NCI-H2171 treated with DMSO at 0.1 percent for 48 hours (cell line): Measurements from ENCODE around the gene FGL2.
"Not testable (repeated sequence)": the region's sequence is repeated elsewhere in the genome, so short reads cannot be mapped to it uniquely, and the experiment has no call there.

Source experiments
- DNase-seq: peaks from one replicate; lab custom pipeline; 2025; lab: John Stamatoyannopoulos, UW

FGL2 gene, protein sequence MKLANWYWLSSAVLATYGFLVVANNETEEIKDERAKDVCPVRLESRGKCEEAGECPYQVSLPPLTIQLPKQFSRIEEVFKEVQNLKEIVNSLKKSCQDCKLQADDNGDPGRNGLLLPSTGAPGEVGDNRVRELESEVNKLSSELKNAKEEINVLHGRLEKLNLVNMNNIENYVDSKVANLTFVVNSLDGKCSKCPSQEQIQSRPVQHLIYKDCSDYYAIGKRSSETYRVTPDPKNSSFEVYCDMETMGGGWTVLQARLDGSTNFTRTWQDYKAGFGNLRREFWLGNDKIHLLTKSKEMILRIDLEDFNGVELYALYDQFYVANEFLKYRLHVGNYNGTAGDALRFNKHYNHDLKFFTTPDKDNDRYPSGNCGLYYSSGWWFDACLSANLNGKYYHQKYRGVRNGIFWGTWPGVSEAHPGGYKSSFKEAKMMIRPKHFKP

DNA sequence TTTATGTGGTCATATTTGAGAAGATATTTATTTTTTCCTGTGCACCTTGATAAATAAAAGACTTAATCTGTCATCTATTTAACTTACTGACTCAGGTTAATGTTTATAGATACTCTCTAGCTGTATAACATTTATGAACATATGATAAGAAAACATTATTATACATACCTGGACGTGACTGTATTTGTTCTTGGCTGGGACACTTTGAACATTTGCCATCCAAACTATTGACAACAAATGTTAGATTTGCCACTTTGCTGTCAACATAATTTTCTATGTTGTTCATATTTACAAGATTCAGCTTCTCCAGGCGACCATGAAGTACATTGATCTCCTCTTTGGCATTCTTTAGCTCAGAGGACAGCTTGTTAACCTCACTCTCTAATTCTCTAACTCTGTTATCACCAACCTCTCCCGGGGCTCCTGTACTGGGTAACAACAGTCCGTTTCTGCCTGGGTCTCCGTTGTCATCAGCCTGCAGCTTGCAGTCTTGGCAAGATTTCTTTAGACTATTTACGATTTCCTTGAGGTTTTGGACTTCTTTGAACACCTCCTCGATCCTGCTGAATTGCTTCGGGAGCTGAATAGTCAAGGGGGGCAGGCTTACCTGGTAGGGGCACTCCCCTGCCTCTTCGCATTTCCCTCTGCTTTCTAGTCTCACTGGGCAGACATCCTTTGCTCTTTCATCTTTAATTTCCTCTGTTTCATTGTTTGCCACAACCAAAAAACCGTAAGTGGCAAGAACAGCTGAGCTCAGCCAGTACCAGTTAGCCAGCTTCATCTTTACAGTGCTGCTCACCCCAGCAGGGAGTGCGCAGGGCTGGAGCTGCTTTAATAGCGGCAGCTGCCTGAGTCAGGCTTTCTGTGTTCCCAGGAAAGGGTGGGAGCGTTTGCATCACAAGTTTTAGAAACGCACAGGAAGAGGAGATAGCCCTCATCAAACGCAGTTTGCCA is at the start of gene FGL2:
FGL2 (minus strand) TSS at position 807 of the 954 bp plus-strand sequence; CDS start at position 781, 26 bp downstream.
- peak; percentile 43 for DNase-seq

DNA sequence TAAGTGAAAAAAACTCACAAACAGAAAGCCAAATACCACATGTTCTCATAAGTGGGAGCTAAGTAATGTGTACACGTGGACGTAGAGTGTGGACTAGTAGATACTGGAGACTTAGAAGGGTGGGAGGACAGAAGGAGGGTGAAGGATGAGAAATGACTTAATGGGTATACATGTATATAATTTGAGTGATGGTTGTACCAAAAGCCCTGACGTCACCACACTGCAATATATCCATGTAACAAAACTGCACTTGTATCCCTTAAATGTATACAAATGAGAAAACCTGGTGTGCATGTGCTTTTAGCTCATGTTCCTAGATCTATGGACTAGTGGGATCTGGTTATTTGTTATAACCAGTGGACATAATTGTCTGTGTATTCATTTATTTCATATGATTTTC is 48.5 kb upstream of the FGL2 start:
- no peak for DNase-seq

DNA sequence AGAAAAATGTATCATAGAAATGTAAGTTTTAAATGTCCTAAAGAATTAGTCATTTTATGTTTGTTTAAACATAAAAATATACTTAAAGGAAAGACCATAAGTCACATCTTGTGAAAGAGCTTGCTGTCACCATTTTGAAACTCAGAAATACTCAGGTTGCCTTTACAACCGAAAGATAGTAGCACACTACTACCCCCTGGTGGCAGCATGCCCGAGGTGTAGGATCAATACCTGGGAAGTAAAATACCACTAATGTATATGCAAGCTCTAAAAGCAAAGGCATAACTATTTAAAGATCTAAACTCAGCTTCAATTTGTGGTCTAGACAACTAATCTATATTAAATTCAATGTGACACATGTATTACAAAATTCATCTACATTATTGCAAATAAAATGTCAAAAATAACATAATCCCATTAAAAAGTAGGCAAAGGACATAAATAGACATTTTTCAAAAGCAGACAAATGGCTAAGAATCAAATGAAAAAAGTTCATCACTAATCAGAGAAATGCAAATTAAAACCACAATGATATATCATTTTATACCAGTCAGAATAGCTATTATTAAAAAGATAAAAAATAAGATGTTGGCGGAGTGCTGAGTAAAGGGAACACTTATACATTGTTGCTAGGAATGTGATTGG is 47.7 kb upstream of the FGL2 start:
- peak; percentile 68 for DNase-seq

DNA sequence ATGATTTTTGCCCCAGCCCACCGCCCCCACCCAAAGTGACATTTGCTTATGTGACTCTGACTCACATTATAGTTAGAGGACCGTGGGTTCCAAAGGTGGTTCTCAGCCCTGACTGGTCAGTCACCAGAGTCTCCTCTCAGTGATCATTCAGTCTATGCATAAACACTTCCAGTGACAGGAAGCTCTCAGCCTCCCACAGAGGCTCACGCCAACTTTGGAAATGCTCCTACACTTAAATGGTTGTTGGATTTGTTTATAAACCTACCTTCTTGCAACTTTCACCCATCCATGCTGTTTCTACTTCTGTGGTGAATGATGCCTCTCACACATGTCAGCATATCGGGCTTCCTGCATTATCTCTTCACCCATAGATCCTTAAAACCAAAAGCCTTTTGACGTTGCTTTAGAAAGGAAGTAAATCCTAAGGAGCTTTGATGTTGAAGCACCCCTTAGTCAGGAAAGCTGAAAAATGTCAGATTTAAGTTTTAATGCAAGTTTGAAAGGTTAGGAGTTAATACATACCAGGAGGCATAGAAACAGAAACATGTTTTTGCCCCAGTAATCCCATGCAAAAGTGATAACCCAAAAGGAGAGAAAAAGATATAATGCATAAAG is 46.5 kb upstream of the FGL2 start:
- no peak for DNase-seq

DNA sequence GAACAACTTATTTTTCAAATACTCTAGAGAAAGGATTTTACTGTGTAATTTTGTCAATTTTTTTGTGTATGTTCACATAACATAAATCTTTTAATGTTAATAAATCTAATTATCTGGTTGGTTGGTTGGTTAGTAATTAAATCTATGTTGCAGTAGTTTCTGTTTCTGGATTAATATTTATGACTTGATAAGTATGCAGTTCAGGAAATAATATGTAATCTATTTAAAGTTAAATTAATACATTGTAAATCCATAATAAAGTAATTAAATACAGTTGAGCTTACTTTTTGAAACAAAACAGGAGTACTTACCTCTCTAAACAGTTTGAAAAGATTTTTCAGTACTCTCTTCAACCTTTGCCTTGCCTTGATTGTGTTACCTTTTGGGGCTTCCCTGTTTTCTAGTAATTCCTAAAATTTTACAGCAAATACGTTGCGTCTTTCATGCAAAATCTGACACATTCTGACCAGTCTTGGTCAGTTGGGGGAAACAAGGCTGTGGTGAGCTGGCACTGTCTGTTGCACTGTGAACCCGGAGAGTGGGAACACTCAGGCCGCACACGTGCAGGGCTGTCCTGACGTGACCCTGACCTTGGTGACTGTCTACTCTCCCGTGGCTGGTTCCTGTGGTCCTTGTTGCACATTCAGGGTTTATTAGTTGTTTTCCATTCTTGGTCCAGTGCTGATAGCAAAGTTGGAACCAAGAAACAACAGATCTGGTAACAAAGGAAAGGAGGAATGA is 45.6 kb upstream of the FGL2 start:
- no peak for DNase-seq

DNA sequence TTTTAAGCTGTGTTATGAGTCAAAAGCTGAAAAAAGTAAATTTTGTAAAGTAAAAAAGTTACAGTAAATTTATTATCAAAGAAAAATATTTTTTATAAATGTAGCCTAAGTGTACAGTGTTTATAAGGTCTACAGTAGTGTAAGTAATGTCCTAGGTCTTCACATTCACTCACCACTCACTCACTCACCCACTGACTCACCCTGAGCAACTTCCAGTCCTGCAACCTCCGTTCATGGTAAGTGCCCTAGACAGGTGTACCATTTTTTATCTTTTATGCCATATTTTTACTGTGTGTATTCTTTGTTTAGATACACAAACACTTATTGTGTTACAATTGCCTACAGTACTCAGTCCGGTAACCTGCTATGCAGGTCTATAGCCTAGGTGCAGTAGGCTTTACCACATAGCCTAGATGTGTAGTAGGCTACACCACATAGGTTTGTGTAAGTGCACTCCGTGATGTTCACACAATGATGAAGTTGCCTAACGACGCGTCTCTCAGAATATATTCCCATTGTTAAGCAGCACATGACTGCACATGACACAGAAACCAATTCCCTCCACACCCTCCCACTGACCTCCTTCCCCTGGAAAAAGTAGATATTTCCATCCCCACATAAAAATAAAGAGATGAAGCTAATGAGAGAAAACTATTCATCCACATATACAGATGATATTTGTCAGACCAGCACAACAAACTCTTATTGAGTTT is 44.8 kb upstream of the FGL2 start:
- DNase-seq: no peak

DNA sequence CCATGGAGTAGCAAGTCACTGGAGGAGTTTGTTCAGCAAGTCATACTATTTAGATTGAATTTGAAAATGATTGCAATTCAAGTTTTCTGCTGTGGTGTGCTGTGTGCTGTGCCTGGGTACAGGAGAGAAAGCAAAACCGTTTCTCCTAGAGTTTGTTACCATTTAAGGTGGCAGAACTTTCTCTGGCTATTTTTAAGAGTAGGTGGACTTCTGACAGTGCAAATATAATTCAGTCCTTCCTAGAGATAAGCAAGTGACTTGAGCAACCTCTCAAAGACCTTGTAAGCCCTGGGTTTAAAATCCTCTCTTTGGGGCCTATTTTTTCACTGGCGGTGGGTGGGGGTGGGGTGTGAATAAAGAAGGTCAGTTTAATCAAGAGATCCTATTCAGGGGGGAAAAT is 42.9 kb upstream of the FGL2 start:
- DNase-seq: no peak

DNA sequence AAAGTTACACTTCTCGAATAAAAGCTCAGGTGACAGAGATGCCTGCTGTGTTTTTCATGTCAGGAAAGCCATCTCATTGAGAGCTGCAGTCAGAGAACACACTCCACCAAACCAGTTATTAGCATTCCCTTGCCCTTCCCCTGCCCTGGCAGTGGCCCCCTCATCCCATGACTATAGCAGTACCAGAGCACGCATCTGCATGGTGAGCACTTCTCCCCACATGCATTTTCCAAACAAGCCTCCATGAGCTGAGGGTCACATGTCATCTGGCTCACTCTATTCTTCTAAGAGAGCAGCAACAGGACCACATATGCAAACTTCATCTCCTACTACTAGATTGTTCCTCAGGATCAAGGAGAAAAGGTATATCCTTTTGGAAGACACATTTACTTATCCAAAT is 42.4 kb upstream of the FGL2 start:
- no peak for DNase-seq

DNA sequence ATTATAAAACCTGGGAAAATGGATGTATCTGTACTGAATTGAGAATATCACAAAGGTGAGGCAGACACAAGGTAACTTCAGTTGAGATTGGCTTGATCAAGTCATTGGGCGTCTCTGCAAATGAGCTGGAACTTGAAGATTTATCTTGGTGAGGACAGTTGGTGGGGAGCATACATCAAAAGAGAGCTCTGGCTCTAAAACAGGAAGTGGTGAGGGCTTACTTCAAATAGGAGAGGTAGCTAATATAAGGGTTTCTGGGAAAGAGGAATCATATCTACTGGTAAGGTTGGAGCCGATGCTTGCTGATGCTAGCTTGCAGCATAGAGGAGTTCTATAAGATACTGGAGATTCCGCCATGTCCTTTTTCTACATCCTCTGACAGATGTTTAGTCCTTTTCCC is 39.9 kb upstream of the FGL2 start:
- DNase-seq: no peak

DNA sequence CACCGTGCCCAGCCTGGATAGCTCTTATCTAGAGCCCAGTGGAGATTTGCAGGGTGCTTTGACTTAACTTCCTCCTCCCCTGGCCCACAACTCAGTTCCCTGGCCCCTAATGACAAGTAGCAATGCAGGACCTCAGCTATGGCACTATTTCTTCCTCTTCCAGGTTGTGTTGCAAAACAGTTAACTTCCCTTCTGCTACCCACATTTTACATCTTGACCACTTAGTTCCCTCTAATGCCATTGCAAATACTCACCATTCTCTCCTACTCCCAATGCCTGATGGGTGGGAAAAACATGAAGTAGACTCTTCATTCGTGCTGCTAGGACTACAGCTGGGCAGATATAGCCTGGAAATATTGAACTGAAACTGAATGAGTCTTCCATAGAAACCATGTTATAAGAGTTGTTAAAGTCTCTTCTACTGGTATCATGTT is 39.1 kb upstream of the FGL2 start:
- DNase-seq: no peak

DNA sequence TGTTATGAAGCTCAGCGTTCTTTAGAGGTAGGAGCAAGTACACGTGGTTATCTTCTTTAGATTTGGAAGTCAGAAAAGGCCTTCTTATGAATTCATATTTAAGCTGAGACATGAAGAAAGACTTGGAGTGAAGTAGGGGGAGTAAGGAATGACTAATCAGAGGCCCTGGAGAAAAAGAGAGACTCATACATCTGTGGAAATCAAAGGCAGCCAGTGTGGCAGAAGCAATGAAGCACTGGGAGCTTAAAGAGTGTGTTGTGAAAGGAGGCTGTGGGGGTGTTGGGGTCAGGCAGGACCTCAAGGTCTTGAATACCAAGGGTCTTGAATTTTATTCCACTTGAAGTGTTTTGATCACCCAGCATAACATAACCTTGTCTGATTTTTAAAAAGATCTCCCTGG is 35.7 kb upstream of the FGL2 start:
- no peak for DNase-seq

DNA sequence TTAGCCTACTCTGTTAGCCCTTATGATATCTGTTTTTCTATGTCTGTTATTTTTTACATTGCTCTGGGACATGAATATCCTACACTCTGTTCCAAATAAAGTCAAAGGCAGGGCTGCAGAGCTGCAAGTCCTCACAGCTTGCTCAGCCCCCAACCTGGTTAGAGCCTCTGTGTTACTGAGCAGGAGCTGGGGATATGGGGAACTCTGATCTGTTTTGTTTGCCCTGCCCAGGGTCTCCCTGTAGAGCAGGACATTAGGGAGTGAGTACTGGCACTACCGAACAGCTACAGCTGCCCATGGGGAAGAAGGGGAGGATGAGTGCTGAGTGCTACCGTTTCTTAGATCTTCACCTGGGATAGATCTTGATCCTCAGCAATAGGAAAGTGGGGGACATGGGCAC is 32.8 kb upstream of the FGL2 start:
- DNase-seq: no peak

DNA sequence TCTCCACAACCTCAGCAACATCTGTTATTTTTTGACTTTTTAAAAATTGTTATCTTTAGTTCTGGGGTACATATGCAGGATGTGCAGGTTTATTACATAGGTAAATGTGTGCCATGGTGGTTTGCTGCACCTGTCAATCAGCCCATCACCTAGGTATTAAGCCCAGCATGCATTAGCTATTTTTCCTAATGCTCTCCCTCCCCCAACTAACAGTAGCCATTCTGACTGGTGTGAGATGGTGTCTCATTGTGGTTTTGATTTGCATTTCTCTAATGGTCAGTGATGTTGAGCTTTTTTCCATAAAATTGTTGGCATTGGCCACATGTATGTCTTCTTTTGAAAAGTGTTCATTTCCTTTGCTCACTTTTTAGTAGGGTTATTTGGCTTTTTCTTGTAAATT is 29.2 kb upstream of the FGL2 start:
- not testable (repeated sequence) for DNase-seq

DNA sequence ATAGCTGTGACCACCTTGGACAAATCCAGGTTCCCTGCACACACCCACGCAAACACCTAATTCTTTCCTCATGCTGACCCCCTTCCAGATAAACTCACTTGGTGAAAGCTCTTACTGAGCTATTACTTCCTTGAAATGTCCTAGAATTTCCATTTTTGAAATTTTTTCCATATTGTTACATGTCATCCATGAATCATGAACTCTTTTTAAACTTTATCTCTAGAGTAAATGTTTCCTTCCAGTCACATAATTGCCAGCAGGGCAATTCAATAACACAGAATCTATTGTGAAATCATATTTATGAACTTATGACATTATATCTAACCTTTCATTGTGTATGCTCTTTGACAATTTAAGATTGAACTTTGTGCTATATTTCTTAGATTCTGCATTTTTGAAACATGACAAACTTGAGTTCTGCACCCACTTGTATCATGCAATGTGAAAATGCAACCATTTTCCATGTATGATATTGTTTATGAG is 26.8 kb upstream of the FGL2 start:
- no peak for DNase-seq

DNA sequence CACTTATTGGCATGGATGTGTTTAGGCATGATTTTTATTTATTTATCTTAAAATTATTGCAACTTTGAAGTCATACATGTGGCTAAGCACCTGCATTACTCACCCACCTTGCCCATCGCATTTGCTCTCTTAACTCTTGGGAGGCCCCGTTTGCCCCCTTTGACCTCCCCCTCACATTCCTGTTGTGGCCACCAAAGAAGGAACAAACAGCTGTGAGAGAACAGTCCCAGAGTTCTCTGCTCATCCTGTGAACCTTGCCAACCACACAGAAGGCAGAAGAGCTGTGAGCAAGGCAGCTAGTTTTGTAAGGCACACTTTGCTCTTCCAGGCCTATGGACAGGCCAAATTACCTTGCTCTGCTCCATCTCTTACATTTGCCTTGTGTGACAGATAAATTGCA is 23.6 kb upstream of the FGL2 start:
- no peak for DNase-seq

DNA sequence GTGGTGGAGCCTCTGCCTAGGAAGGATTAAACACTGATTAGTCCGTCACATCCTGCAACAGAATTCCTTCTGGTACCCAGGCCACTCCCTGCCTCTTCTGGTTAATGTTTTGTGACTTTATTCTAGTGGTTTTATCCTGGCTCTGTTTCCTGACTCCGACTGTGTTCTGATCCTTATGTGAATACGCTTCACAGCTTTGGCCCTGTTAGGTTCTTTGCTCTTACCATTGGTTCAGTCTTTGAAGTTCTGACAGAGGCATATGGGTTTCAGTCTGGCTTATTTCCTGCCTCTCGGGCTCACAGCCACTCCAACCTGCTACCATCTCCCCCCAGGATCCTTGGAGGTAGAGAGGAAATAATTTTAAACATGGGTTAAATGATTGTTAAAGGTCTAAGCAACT is 23.2 kb upstream of the FGL2 start:
- no peak for DNase-seq

DNA sequence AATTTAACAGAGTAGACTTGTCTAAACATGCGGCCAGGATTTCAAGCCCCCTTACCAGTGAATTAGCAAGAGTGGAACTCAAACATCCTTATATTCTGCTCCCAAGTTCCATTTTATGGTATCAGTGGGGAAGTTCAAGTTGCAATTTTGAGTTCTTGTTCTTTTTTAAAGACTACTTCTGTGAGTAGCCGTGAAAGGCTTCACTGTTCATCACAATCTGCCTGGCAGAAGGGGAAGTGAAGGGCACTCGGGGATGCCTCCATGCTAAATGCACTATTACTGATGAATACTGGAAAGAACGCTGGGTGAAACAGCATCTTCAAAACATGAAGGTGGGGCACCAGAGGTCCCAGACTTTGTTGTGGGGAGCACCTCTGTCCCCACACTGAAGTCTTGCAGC is 22.4 kb upstream of the FGL2 start:
- DNase-seq: no peak

DNA sequence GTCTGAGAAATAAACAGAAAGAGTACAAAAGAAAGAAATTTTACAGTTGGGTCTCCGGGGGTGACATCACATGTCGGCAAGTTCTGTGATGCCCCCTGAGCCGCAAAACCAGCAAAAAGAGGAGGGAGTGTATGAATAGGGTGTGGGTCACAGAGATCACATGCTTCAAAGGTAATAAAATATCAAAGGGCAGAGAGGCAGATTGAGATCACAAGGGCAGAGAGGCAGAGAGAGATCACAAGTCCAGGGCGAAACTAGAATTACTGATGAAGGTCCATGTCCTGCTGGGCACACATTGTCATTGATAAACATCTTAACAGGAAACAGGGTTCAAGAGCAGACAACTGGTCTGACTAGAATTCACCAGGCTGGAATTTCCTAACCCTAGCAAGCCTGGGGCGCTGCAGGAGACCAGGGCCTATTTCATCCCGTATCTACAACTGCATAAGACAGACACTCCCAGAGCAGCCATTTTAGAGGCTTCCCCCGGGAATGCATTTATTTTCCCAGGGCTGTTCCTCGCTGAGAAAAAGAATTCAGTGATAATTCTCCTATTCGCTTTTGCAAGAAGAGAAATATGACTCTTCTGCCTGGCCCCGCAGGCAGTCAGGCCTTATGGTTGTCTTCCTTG is 20.2 kb upstream of the FGL2 start:
- not testable (repeated sequence) for DNase-seq

DNA sequence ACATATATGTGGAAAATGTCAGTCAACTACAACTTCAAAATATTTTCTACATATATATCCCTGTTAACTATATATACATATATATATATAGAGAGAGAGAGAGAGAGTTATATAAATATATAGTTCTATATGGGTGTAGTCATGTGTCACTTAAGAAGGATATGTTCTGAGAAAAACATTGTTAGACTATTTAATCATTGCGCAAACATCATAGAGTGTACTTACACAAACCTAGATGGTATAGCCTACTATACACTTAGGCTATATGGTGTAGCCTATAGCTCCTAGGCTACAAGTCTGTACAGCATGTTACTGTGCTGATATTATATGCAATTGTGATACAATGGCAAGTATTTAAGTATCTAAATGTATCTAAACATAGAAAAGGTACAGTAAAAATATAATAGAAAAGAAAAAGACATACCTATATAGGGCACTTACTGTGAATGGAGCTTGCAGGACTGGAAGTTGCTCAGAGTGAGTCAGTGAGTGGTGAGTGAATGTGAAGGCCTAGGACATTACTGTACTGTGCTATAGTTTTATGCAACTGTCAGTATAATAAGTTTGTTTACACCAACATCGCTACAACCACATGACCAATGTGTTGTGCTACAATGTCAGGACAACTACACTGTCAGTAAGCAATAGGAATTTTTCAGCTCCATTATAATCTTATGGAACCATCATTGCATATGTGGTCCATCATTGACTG is 18.0 kb upstream of the FGL2 start:
- DNase-seq: no peak
